NT2/D1 (cell line): Measurements from ENCODE around the gene ZCCHC14.

Experiments
- SUZ12 ChIP-seq: IDR thresholded peaks from 2 replicates; pipeline ENCODE4 v1.6.1; 2011; ENCODE audit not compliant: insufficient read length, insufficient read depth; ENCODE audit errors: extremely low read depth
- YY1 ChIP-seq: IDR thresholded peaks from 2 replicates; pipeline ENCODE4 v1.6.1; 2011; ENCODE audit not compliant: insufficient read length, insufficient read depth
- ZNF274 ChIP-seq: IDR thresholded peaks from 2 replicates; pipeline ENCODE4 v1.6.1; 2011; ENCODE audit warnings: mild to moderate bottlenecking, low read depth, low read length

DNA sequence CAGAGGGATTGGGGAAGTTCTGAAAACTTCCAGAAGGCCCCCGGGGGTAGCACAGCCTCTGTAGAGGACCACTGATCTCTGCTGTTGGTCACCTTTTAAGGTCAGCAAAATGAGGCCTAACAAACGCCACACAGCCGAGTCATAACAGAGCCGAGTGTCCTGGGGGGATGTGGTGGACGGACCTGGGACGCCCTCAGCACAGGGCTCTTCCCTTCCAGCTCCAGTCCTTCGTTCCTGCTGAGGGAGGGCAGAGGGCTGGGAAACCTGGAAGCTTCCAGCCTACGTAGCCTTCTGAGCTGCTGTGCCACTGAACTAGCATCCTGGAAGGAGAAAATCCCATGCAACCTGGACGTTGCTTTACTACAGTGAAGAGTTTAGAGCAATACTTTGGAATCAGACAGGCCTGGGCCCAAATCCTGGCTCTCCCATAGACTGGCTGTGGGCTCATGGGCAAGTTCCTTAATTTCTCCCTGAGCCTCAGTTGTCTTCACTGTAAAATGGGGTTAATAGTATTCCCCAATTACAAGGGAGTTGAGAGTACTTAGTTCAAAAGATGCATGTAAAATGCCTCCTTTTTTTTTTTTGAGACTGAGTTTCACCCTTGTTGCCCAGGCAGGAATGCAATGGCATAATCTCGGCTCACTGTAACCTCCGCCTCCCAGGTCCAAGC, 34.4 kb upstream of the ZCCHC14 start:
- TF ChIP-seq ZNF274, result no peak
- TF ChIP-seq YY1, result no peak
- no peak for TF ChIP-seq SUZ12
